Measurements from ENCODE around the gene BCAS3. TPM values are rescaled to one million over a fixed set of nuclear protein-coding genes. Genes with fewer than 3 reads are reported as not detected.

The BCAS3 gene
- total RNA-seq, 1 donor from 2014 or later = 64.9 TPM

DNA sequence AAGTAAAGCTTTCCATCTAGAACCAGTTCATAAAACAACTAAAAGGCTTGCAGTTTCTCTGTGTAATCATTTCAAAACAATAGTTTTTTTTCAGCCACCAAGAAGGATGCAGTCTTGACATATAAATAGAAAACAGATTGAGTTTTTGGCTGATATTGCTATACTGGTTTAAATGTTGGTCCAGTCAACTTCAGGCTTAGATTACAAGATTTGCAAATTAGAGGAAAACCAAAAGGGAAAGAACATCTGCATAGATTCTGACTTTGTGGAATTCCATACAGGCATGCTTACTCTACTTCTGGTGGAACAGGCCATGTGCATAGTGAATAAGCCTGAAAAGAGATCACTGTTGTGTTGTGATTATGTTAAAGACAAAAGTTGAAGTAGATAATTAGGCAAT lies 150.3 kb downstream of the BCAS3 start:
- DNase-seq (ENCODE audit: low spot score in 2 of 2, unreplicated experiment in 2 of 2) = no peak
- Mint-ChIP-seq H3K27ac (peak overlapping the region; percentile 69), H3K27me3 (ENCODE audit: low read depth) (no peaks in the 10 kb centered on the region), H3K4me3 (no peak overlapping the region), H3K4me1 (peaks cover 32% of the 10 kb centered on the region), H3K9me3 (no peaks in the 10 kb centered on the region), H3K36me3 (no peaks in the 10 kb centered on the region)
- TF ChIP-seq, protein P1, sequence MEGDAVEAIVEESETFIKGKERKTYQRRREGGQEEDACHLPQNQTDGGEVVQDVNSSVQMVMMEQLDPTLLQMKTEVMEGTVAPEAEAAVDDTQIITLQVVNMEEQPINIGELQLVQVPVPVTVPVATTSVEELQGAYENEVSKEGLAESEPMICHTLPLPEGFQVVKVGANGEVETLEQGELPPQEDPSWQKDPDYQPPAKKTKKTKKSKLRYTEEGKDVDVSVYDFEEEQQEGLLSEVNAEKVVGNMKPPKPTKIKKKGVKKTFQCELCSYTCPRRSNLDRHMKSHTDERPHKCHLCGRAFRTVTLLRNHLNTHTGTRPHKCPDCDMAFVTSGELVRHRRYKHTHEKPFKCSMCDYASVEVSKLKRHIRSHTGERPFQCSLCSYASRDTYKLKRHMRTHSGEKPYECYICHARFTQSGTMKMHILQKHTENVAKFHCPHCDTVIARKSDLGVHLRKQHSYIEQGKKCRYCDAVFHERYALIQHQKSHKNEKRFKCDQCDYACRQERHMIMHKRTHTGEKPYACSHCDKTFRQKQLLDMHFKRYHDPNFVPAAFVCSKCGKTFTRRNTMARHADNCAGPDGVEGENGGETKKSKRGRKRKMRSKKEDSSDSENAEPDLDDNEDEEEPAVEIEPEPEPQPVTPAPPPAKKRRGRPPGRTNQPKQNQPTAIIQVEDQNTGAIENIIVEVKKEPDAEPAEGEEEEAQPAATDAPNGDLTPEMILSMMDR (IDR thresholded peaks at IDR 0.05; ENCODE audit: unreplicated experiment) = no peak

GRCh38 chr17:60832151-60832585 lies 154.5 kb downstream of the BCAS3 start:
- TF ChIP-seq, protein P1 (IDR thresholded peaks at IDR 0.05; ENCODE audit: unreplicated experiment) = no peak
- no peaks in the 10 kb centered on the region for H3K27me3 Mint-ChIP-seq (ENCODE audit: low read depth)
- H3K27ac Mint-ChIP-seq = peak overlapping the region; percentile 72
- H3K9me3 Mint-ChIP-seq = peaks cover 5% of the 10 kb centered on the region
- no peak for DNase-seq (ENCODE audit: low spot score in 2 of 2, unreplicated experiment in 2 of 2)
- H3K4me1 Mint-ChIP-seq = peaks cover 48% of the 10 kb centered on the region
- no peaks in the 10 kb centered on the region for H3K36me3 Mint-ChIP-seq
- H3K4me3 Mint-ChIP-seq = peak overlapping the region; percentile 20

DNA sequence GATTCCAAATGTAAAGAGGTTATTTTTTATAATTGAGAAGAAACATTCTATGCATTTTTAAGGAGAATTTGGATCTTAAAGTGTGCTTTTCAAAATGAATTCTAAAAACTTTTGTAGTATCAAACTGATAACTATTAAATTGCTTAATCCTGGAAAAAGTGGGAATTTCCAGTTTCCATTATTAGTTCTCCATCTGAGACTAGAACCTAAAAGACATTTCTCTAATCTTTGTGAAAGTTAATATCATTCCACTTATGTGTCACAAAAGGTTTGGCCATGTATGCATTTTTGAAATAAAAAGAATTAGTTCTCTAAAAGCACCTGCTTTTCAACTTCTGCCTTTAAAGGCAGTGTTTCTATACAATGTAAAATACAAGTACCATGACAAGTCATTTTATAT lies 155.0 kb downstream of the BCAS3 start:
- H3K9me3 Mint-ChIP-seq = peaks cover 7% of the 10 kb centered on the region

GRCh38 chr17:60840456-60840855 lies 162.8 kb downstream of the BCAS3 start:
- peaks cover 15% of the 10 kb centered on the region for H3K4me1 Mint-ChIP-seq
- no peaks in the 10 kb centered on the region for H3K36me3 Mint-ChIP-seq
- peaks cover 7% of the 10 kb centered on the region for H3K9me3 Mint-ChIP-seq
- DNase-seq (ENCODE audit: low spot score in 2 of 2, unreplicated experiment in 2 of 2) = no peak
- H3K4me3 Mint-ChIP-seq = no peak overlapping the region
- no peak overlapping the region for H3K27ac Mint-ChIP-seq
- TF ChIP-seq, protein P1 (IDR thresholded peaks at IDR 0.05; ENCODE audit: unreplicated experiment) = no peak
- no peaks in the 10 kb centered on the region for H3K27me3 Mint-ChIP-seq (ENCODE audit: low read depth)

More for the DNA sequence above, 155.0 kb downstream of the BCAS3 start:
- no peaks in the 10 kb centered on the region for H3K27me3 Mint-ChIP-seq (ENCODE audit: low read depth)
- peak overlapping the region; percentile 72 for H3K27ac Mint-ChIP-seq
- no peak overlapping the region for H3K4me3 Mint-ChIP-seq
- no peak for DNase-seq (ENCODE audit: low spot score in 2 of 2, unreplicated experiment in 2 of 2)
- no peaks in the 10 kb centered on the region for H3K36me3 Mint-ChIP-seq
- TF ChIP-seq, protein P1 (IDR thresholded peaks at IDR 0.05; ENCODE audit: unreplicated experiment) = no peak
- H3K4me1 Mint-ChIP-seq = peaks cover 43% of the 10 kb centered on the region

- TF ChIP-seq, protein P1 (IDR thresholded peaks at IDR 0.05; ENCODE audit: unreplicated experiment) = no peak
- H3K9me3 Mint-ChIP-seq = peaks cover 18% of the 10 kb centered on the region
- no peaks in the 10 kb centered on the region for H3K36me3 Mint-ChIP-seq
- H3K4me1 Mint-ChIP-seq = peaks cover 25% of the 10 kb centered on the region
- no peak overlapping the region for H3K4me3 Mint-ChIP-seq
- H3K27ac Mint-ChIP-seq = peak overlapping the region; percentile 3
- no peak for DNase-seq (ENCODE audit: low spot score in 2 of 2, unreplicated experiment in 2 of 2)
- H3K27me3 Mint-ChIP-seq (ENCODE audit: low read depth) = no peaks in the 10 kb centered on the region
Observed at GRCh38 chr17:60845012-60845411, 167.4 kb downstream of the BCAS3 start.

DNA sequence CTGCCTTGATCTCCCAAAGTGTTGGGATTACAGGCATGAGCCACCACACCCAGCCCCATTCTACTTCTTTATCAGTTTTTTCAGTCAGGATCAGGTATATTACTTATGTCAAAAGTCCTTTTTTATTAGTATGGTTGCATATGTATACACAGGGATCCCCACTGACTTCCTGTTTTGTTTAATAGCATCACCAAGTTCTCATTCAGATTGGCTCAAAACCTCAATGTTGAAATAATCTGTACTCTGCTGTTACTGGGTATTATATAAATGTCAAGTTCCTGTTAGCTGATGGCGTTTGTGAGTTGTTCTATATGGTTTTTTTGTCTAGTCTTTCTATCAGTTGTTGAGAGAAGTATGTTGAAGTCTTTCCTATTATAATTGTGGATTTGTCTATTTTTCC lies 168.5 kb downstream of the BCAS3 start:
- Mint-ChIP-seq H3K4me3 (no peak overlapping the region), H3K27me3 (ENCODE audit: low read depth) (no peaks in the 10 kb centered on the region), H3K36me3 (no peaks in the 10 kb centered on the region), H3K27ac (no peak overlapping the region), H3K9me3 (peaks cover 18% of the 10 kb centered on the region), H3K4me1 (peaks cover 25% of the 10 kb centered on the region)
- no peak for DNase-seq (ENCODE audit: low spot score in 2 of 2, unreplicated experiment in 2 of 2)
- TF ChIP-seq, protein P1 (IDR thresholded peaks at IDR 0.05; ENCODE audit: unreplicated experiment) = no peak
